Thyroid gland (tissue), 4 donors: ENCODE results near the gene ZNF462.

ENCODE experiments used
- CTCF ChIP-seq, 6 experiments: fragments of 200-600 bp in 3 of 6; fragments of 450-650 bp in 3 of 6; sonication (generic) in 3 of 6; IDR thresholded peaks; one replicate each; pipeline ENCODE4 v1.5.1; 2016 to 2019; ENCODE audit warnings: antibody characterized with exemption in 6 of 6, mild to moderate bottlenecking in 2 of 6, inconsistent platforms in 1 of 6, moderate library complexity in 1 of 6
- POLR2A ChIP-seq, 2 donors: fragments of 450-650 bp; IDR thresholded peaks; one replicate each; pipeline ENCODE4 v1.6.1; 2017; ENCODE audit warnings: antibody characterized with exemption in 2 of 2, mild to moderate bottlenecking in 2 of 2, moderate library complexity in 1 of 2

- TF ChIP-seq CTCF (IDR thresholded peaks at IDR 0.05) (no peak), POLR2A (IDR thresholded peaks at IDR 0.05) (no peak)
Observed at GRCh38 chr9:106828965-106829364, 34.0 kb upstream of the ZNF462 start.
